GM19372 (cell line): ENCODE results near the gene CSNK2A1.
"Not testable (repeated sequence)": the region's sequence is repeated elsewhere in the genome, so short reads cannot be mapped to it uniquely, and the experiment has no call there.

ENCODE experiments used
- ATAC-seq: cut with Tn5 transposase; IDR thresholded peaks from one replicate; pipeline ENCODE4 v1.9.1; 2021; ENCODE audit warnings: mild to moderate bottlenecking, low read depth, moderate library complexity; ENCODE audit not compliant: unreplicated experiment

Gene CSNK2A1

GRCh38 chr20:536426-537010, 7.1 kb downstream of the CSNK2A1 start:
- ATAC-seq: no peak

GRCh38 chr20:535958-536357, 7.6 kb downstream of the CSNK2A1 start:
- no peak for ATAC-seq

- no peak for ATAC-seq
These were observed 10.1 kb downstream of the CSNK2A1 start for GRCh38 chr20:533526-533925.

- ATAC-seq: no peak
These were observed 11.1 kb downstream of the CSNK2A1 start for GRCh38 chr20:532530-532929.

- ATAC-seq: no peak
These were observed 12.0 kb downstream of the CSNK2A1 start for GRCh38 chr20:531608-532007.

GRCh38 chr20:530321-530720, 13.3 kb downstream of the CSNK2A1 start:
- no peak for ATAC-seq

GRCh38 chr20:528923-529604, 14.5 kb downstream of the CSNK2A1 start:
- no peak for ATAC-seq

- no peak for ATAC-seq
These were observed 16.1 kb downstream of the CSNK2A1 start for GRCh38 chr20:527571-527886.

GRCh38 chr20:521860-522259, 21.7 kb downstream of the CSNK2A1 start:
- ATAC-seq: no peak

- ATAC-seq: no peak
These were observed 23.6 kb downstream of the CSNK2A1 start for GRCh38 chr20:519999-520398.

GRCh38 chr20:517221-517620, 26.4 kb downstream of the CSNK2A1 start:
- no peak for ATAC-seq

- no peak for ATAC-seq
These were observed 26.8 kb downstream of the CSNK2A1 start for GRCh38 chr20:516799-517198.

GRCh38 chr20:515696-516095, 27.9 kb downstream of the CSNK2A1 start:
- no peak for ATAC-seq

- no peak for ATAC-seq
These were observed 30.2 kb downstream of the CSNK2A1 start for GRCh38 chr20:513429-513828.

- not testable (repeated sequence) for ATAC-seq
These were observed 33.1 kb downstream of the CSNK2A1 start for GRCh38 chr20:510328-511057.

GRCh38 chr20:508364-508787, 35.2 kb downstream of the CSNK2A1 start:
- ATAC-seq: not testable (repeated sequence)

- no peak for ATAC-seq
These were observed 35.7 kb downstream of the CSNK2A1 start for GRCh38 chr20:507761-508332.

- ATAC-seq: no peak
These were observed 36.4 kb downstream of the CSNK2A1 start for GRCh38 chr20:507006-507758.

- ATAC-seq: no peak
These were observed 38.9 kb downstream of the CSNK2A1 start for GRCh38 chr20:504632-505075.

- no peak for ATAC-seq
These were observed 40.4 kb downstream of the CSNK2A1 start for GRCh38 chr20:503048-503737.
